GM20000 (cell line): ENCODE results near the gene CNDP2.

ENCODE experiments used
- DNase-seq: peaks from one replicate; pipeline ENCODE4 v3.0.0; 2012; ENCODE audit warnings: low spot score
- CTCF ChIP-seq: IDR thresholded peaks from 2 replicates; pipeline ENCODE4 v1.5.1; 2012; ENCODE audit warnings: mild to moderate bottlenecking, control low read depth; ENCODE audit errors: extremely low read depth, missing control alignments

Gene CNDP2

GRCh38 chr18:74507927-74508326 lies 11.8 kb downstream of the CNDP2 start:
- DNase-seq, result no peak

GRCh38 chr18:74508366-74508765 lies 12.2 kb downstream of the CNDP2 start:
- no peak for TF ChIP-seq CTCF
- DNase-seq, result no peak

More at GRCh38 chr18:74507927-74508326, 11.8 kb downstream of the CNDP2 start:
- TF ChIP-seq CTCF, result no peak

- no peak for DNase-seq
- TF ChIP-seq CTCF, result no peak
Observed at GRCh38 chr18:74508821-74509225, 12.7 kb downstream of the CNDP2 start.

GRCh38 chr18:74509856-74510769 lies 13.9 kb downstream of the CNDP2 start:
- no peak for TF ChIP-seq CTCF
- no peak for DNase-seq

- TF ChIP-seq CTCF, result no peak
- no peak for DNase-seq
Observed at GRCh38 chr18:74510770-74511095, 14.6 kb downstream of the CNDP2 start.

GRCh38 chr18:74511823-74512222 lies 15.7 kb downstream of the CNDP2 start:
- DNase-seq, result no peak
- TF ChIP-seq CTCF, result no peak

- no peak for TF ChIP-seq CTCF
- no peak for DNase-seq
Observed at GRCh38 chr18:74512321-74513053, 16.3 kb downstream of the CNDP2 start.
